K562 (cell line): ENCODE results near the gene BTBD17. TPM values are rescaled to one million over a fixed set of nuclear protein-coding genes. Genes with fewer than 3 reads are reported as not detected.
A peak's percentile ranks its signal among the peaks of the same experiment; 100 is the strongest.

Source experiments
- HMGXB4 ChIP-seq: sonication (generic); formaldehyde crosslinking; IDR thresholded peaks from 2 replicates; pipeline ENCODE4 v1.8.1; 2023; ENCODE audit warnings: mild to moderate bottlenecking, missing genetic modification reagents
- MNT ChIP-seq, 2 experiments: fragments of 450-650 bp; conservative IDR thresholded peaks; 2 replicates each; pipeline ENCODE4 v1.6.1; 2017; ENCODE audit warnings: mild to moderate bottlenecking in 2 of 2, moderate library complexity in 2 of 2
- NFIC ChIP-seq: fragments of 450-650 bp; IDR thresholded peaks from 2 replicates; pipeline ENCODE4 v1.6.1; 2017; ENCODE audit warnings: mild to moderate bottlenecking, inconsistent platforms
- NRF1 ChIP-seq, 2 experiments: fragments of 450-650 bp; IDR thresholded peaks in 1 of 2; conservative IDR thresholded peaks in 1 of 2; 2 replicates each; pipeline ENCODE4 v1.6.1; 2014; ENCODE audit warnings: mild to moderate bottlenecking in 2 of 2
- NUFIP1 ChIP-seq: fragments of 450-650 bp; IDR thresholded peaks from 2 replicates; pipeline ENCODE4 v1.6.1; 2018; ENCODE audit not compliant: partially characterized antibody
- RCOR1 ChIP-seq, 2 experiments: IDR thresholded peaks; 2 replicates each; pipeline ENCODE4 v1.6.1; 2012; ENCODE audit warnings: low read depth in 2 of 2, low read length in 2 of 2, borderline replicate concordance in 1 of 2, improper control_type of control experiment in 1 of 2
- SMAD1 ChIP-seq: fragments of 150-350 bp; IDR thresholded peaks from 2 replicates; pipeline ENCODE4 v1.6.1; 2014; ENCODE audit warnings: low read length, low read depth; ENCODE audit not compliant: partially characterized antibody
- polyA plus RNA-seq, 8 experiments: library from polyadenylated mRNA; depleted of rRNA in 4 of 8; stranded (reverse) in 5 of 8; unstranded in 3 of 8; fragments of >200 nt; fragmentation: Nextera tagmentation in 2 of 8; fragmentation: Illumina TruSeq in 1 of 8; extraction: Ambion mirVana in 2 of 8; extraction: Trizol in 1 of 8; gene quantifications; 2 replicates each; pipeline versions ENCODE4 v1.2.1 to v1.2.3, GENCODE V29; 2011 to 2014; ENCODE audit warnings: inconsistent platforms in 1 of 8, missing spikeins in 1 of 8
- total RNA-seq, 7 experiments: library from RNA; depleted of rRNA in 6 of 7; stranded (reverse); fragments of >200 nt in 6 of 7; fragmentation: Illumina TruSeq in 2 of 7; extraction: Trizol in 2 of 7; gene quantifications; 2 replicates each; pipeline versions ENCODE4 v1.2.1 to v1.2.3, GENCODE V29; 2011 to 2021; ENCODE audit warnings: low replicate concordance in 1 of 7
- TF ChIP-seq, protein P1 (sequence below): fragments of 450-650 bp; formaldehyde crosslinking; IDR thresholded peaks from 2 replicates; pipeline ENCODE4 v1.4.0; 2020; ENCODE audit warnings: mild to moderate bottlenecking, moderate library complexity
- TF ChIP-seq, protein P2 (sequence below): fragments of 450-650 bp; formaldehyde crosslinking; conservative IDR thresholded peaks from 2 replicates; pipeline ENCODE4 v1.4.0; 2022; ENCODE audit warnings: mild to moderate bottlenecking, missing genetic modification characterization
- TF ChIP-seq, protein P3 (sequence below), 2 experiments: fragments of 450-650 bp; formaldehyde crosslinking in 1 of 2; IDR thresholded peaks; 2 replicates each; pipeline versions ENCODE4 v1.4.0 to v1.6.1; 2014 to 2020; ENCODE audit warnings: mild to moderate bottlenecking in 2 of 2, borderline replicate concordance in 1 of 2, low read depth in 1 of 2

Gene BTBD17
- total and polyA plus RNA-seq, 9 of the 15 experiments (the other 6 are each of a cell fraction or from before 2014, with no cell fraction given) = not detected

- TF ChIP-seq, protein P1, sequence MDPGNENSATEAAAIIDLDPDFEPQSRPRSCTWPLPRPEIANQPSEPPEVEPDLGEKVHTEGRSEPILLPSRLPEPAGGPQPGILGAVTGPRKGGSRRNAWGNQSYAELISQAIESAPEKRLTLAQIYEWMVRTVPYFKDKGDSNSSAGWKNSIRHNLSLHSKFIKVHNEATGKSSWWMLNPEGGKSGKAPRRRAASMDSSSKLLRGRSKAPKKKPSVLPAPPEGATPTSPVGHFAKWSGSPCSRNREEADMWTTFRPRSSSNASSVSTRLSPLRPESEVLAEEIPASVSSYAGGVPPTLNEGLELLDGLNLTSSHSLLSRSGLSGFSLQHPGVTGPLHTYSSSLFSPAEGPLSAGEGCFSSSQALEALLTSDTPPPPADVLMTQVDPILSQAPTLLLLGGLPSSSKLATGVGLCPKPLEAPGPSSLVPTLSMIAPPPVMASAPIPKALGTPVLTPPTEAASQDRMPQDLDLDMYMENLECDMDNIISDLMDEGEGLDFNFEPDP = no peak
- TF ChIP-seq, protein P2, sequence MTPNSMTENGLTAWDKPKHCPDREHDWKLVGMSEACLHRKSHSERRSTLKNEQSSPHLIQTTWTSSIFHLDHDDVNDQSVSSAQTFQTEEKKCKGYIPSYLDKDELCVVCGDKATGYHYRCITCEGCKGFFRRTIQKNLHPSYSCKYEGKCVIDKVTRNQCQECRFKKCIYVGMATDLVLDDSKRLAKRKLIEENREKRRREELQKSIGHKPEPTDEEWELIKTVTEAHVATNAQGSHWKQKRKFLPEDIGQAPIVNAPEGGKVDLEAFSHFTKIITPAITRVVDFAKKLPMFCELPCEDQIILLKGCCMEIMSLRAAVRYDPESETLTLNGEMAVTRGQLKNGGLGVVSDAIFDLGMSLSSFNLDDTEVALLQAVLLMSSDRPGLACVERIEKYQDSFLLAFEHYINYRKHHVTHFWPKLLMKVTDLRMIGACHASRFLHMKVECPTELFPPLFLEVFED (CRISPR knock-in tag) = no peak
- TF ChIP-seq NRF1 (conservative IDR thresholded peaks at IDR 0.05 in 1 of 2, IDR thresholded peaks at IDR 0.05 in 1 of 2) (no peak), HMGXB4 (no peak), MNT (conservative IDR thresholded peaks at IDR 0.05) (no peak), SMAD1 (no peak), NUFIP1 (no peak), NFIC (0 out of 2 replicates have a peak, but pooled peaks have one; percentile 6), RCOR1 (IDR thresholded peaks at IDR 0.05; ENCODE audit: borderline replicate concordance in 1 of 2, low read depth in 2 of 2, low read length in 2 of 2) (0 out of 4 replicates have a peak, but pooled peaks of 1 of the 2 experiments have one; percentile 23)
- TF ChIP-seq, protein P3, sequence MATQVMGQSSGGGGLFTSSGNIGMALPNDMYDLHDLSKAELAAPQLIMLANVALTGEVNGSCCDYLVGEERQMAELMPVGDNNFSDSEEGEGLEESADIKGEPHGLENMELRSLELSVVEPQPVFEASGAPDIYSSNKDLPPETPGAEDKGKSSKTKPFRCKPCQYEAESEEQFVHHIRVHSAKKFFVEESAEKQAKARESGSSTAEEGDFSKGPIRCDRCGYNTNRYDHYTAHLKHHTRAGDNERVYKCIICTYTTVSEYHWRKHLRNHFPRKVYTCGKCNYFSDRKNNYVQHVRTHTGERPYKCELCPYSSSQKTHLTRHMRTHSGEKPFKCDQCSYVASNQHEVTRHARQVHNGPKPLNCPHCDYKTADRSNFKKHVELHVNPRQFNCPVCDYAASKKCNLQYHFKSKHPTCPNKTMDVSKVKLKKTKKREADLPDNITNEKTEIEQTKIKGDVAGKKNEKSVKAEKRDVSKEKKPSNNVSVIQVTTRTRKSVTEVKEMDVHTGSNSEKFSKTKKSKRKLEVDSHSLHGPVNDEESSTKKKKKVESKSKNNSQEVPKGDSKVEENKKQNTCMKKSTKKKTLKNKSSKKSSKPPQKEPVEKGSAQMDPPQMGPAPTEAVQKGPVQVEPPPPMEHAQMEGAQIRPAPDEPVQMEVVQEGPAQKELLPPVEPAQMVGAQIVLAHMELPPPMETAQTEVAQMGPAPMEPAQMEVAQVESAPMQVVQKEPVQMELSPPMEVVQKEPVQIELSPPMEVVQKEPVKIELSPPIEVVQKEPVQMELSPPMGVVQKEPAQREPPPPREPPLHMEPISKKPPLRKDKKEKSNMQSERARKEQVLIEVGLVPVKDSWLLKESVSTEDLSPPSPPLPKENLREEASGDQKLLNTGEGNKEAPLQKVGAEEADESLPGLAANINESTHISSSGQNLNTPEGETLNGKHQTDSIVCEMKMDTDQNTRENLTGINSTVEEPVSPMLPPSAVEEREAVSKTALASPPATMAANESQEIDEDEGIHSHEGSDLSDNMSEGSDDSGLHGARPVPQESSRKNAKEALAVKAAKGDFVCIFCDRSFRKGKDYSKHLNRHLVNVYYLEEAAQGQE (IDR thresholded peaks at IDR 0.05; ENCODE audit: borderline replicate concordance) = peak; percentile 91
- TF ChIP-seq, protein P3 (CRISPR knock-in tag; IDR thresholded peaks at IDR 0.05; ENCODE audit: low read depth) = no peak
Observed at GRCh38 chr17:74379495-74380085, 17.9 kb upstream of the BTBD17 start (continued).
